HG02852 (cell line): ENCODE results near the gene ABL2.

ENCODE experiments used
- ATAC-seq: cut with Tn5 transposase; IDR thresholded peaks from one replicate; pipeline ENCODE4 v1.9.1; 2021; ENCODE audit warnings: mild to moderate bottlenecking, moderate library complexity; ENCODE audit not compliant: unreplicated experiment

ABL2 gene

GRCh38 chr1:179095924-179096323 lies 133.6 kb downstream of the ABL2 start:
- ATAC-seq = no peak

DNA sequence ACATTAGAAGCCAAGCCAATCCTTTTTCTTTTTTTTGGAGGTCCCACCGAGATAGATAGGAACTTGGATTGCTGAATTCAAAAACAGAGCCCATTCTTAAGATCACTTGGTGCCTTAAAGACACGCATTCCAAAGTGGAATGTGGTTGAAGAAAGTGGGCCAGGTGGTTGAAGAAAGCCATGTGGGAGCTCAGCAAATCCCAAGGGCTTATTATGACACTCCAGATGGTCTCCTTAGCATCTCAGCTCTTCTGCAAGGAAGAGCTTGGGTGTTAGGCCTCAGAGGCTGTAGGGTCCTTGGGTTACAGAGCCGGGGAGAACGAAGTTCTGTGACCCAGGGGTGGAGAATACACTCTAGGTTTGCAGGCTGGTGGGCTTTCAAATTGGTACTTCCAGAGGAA lies 134.1 kb downstream of the ABL2 start:
- no peak for ATAC-seq

- ATAC-seq = no peak
These were observed 134.7 kb downstream of the ABL2 start for GRCh38 chr1:179094818-179095217.

- no peak for ATAC-seq
These were observed 136.5 kb downstream of the ABL2 start for GRCh38 chr1:179092896-179093461.

GRCh38 chr1:179091691-179092165 lies 137.7 kb downstream of the ABL2 start:
- no peak for ATAC-seq

GRCh38 chr1:179090923-179091322 lies 138.6 kb downstream of the ABL2 start:
- ATAC-seq = no peak

GRCh38 chr1:179090522-179090921 lies 139.0 kb downstream of the ABL2 start:
- no peak for ATAC-seq

DNA sequence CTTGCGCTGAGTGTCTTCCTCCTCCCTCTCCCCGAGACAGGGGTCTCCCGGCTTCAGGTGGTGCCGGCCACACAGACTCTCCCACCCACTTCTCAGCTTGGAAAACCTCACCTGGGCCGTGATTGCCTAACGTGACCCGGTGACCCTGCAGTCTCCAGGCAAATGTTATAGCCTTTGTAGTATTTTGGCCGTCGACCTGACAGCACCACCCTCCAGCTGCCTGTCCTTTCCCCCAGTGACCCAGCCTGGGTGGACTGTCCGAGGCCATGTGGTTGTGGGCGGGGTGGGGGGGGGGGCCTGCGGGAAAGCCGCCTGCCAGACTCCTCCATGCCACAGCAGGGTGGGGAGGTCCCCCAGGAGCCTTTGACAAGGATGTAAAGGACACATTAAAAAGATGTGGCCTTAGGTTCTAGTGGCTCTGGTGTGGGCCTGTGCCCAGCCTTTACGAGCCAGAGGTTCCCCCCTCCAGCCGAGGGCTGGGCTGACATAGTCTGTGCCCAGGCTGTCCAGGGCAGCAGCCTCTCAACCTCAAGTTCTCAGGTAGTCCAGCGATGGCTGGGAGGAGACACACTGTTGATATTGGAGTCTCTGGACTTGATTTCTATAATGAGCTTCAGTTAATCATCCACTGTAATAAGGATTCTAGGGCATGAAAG lies 139.5 kb downstream of the ABL2 start:
- no peak for ATAC-seq

- no peak for ATAC-seq
These were observed 141.8 kb downstream of the ABL2 start for GRCh38 chr1:179087665-179088064.

GRCh38 chr1:179083533-179083932 lies 145.9 kb downstream of the ABL2 start:
- no peak for ATAC-seq

- no peak for ATAC-seq
These were observed 146.5 kb downstream of the ABL2 start for GRCh38 chr1:179082999-179083335.

GRCh38 chr1:179082333-179082998 lies 147.0 kb downstream of the ABL2 start:
- peak; percentile 18 for ATAC-seq

DNA sequence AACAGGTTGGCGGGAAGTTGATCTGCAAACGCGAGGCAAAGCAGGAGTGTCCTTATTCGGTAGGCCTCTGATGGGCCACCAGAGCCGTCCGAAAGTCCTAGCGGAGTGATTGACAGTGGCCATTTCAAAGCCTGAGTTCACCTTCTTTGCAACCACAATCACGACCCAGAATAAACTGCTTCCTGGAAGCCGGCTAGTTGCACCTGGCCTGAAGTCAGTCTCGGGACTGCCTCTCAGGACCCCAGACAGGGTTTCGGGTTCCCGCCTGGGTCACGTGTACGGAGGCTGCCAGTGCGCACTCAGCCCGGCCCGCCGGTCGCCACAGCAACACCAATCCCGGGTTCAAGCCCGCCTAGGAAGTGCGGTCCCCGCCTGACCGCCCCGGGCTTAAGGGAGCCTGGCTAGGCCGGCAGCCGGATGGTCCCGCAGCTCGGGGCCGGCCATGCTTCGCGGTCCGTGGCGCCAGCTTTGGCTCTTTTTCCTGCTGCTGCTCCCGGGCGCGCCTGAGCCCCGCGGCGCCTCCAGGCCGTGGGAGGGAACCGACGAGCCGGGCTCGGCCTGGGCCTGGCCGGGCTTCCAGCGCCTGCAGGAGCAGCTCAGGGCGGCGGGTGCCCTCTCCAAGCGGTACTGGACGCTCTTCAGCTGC lies 147.7 kb downstream of the ABL2 start, which contains the start of gene TOR3A:
Gene TOR3A, plus strand, starts transcription at position 384 of the 646 bp plus-strand sequence. Its CDS starts 59 bp downstream, at position 443.
- ATAC-seq = peak; percentile 86

DNA sequence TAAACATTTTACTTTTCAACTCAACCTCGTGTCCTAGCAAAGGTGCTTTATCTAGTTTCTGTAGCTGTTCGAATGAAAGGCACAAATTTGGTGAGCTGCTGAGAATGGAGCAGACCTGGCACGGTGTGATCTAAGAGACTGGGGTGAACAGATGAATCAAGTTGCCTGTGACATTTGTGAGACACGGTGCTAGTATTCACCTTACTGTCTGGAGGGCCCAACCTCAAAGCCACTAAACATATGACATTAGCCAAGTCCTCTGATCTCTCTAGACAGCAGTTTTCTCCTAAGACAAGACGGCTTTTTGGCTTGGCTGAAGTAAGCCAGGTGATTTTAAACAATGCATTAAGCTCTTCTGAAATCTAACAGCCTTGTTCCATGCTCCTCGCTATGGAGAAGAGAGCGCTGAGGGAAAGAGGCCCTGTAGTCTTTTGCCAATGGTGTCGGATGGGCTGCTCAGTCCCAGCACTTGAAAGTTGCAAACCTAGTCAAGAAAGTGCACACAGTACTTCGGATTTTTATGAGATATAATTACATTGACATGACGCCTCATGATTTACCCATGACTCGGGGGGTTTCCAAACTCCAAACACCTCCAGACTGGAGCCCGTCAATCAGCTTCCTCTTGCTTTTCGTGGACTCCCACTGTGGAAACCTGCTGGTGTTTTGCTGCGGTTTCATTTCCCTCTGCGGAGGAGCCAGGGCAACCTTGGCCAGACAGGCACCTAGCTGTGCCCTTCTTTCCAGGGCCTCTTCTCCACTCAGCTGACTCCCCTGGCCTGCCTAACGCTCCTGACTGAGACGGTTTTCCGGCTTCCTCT lies 148.4 kb downstream of the ABL2 start:
- no peak for ATAC-seq

DNA sequence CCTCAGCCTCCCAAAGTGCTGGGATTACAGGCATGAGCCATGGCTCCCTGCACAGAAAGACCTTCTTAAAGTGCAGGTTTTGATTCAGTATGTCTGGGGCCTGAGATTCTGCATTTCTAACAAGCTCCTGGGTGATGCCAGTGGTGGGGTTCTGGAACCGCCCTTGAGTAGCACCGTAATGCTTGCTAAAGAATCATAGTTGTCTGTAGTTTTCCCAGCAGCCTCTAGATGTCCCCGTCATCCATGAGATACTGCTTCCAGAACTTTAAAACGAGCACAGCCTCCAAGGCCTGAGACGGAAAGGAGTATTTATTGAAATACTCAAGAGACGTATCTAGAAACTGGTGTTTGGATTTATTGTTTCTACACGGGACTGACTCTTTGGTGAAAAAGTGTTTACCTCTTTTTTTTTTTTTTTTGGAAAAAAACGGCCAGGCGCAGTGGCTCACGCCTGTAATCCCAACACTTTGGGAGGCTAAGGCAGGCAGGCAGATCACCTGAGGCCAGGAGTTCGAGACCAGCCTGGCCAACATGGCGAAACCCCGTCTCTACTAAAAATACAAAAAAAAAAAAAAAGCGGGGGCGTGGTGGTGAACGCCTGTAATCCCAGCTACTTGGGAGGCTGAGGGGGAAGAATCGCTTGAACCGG lies 150.2 kb downstream of the ABL2 start:
- no peak for ATAC-seq

DNA sequence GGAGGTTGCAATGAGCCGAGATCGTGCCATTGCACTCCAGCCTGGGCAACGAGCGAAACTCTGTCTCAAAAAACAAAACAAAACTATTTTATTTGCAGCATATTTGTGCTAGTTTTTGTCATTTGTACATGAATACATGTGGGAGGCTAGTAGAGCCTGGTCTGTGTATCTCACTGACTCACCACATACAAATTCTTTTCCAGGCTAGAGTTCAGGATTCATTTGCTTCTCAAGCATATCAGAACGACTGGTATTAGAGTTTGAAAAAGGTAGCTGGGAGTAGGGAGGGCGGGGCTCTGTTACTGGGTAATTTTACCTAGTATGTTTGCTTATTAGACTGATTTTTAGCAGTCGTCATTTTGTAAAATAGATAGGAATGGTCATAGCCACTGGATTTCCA lies 152.1 kb downstream of the ABL2 start:
- no peak for ATAC-seq

GRCh38 chr1:179066471-179066870 lies 163.0 kb downstream of the ABL2 start:
- no peak for ATAC-seq

DNA sequence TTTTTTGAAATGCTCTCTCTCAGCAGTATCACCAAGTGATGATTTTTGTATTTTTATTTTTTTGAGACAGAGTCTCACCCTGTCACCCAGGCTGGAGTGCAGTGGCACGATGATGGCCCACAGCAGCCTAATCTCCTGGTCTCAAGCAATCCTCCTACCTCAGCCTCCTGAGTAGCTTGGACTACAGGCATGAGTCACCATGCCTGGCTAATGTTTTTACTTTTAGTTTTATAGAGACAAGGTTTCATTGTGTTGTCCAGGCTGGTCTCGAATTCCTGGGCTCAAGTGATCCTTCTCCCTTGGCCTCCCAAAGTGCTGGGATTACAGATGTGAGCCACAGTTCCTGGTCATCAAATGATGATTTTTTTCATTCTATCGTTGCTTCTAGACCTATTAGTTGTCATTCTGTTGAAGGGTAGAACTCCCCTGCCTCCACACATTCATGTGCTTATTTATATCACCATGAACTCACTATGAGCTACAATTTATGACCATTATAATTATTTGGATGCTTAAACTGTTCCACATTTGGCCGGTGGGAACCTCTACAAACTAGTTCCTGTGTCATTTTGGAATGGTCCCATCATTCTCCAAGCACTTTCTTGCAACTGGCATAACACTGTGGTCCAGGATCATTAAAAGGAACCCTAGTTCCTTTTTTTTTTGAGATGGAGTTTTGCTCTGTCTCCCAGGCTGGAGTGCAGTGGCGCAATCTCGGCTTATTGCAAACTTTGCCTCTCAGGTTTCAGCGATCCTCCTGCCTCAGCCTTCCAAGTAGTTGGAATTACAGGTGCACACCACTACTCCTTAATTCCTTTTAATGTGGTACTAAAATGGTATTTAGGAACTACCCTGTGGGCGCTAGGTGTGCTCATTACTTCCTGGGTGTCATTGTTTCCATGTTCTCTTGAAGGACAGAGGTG lies 167.9 kb downstream of the ABL2 start:
- no peak for ATAC-seq
